ENCODE results near the gene ITCH. TPM values are rescaled to one million over a fixed set of nuclear protein-coding genes. Genes with fewer than 3 reads are reported as not detected.
A peak's percentile ranks its signal among the peaks of the same experiment; 100 is the strongest.

Gene ITCH
- total and polyA plus RNA-seq, 2 experiments from 2014 or later: 22.1 to 61.2 TPM

DNA sequence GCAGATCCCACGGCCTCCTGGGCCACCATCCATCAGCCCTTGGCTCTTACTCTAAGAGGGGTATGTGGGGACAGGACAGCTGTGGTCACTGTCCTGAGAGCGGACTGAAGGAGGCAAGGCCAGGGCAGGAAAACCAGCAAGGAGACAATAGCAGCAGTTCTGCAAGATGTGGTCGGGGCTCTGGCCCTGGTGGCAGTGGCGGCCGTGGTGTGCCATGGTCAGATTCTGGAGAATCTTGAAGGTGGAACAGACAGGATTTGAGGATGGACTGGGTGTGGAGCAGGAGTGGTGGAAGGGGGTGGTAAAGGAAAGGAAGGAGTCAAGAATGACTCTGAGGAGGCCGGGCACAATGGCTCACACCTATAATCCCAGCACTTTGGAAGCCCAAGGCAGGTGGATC is 189.5 kb downstream of the ITCH start:
- Histone ChIP-seq H3K79me2 (no peaks in the 10 kb centered on the region), H3K27ac (no peak overlapping the region), H3K4me2 (no peak overlapping the region), H4K20me1 (ENCODE audit: insufficient read depth, poor library complexity, severe bottlenecking) (no peaks in the 10 kb centered on the region), H3K9me3 (ENCODE audit: low read depth) (no peaks in the 10 kb centered on the region), H3K4me1 (ENCODE audit: insufficient read depth) (peaks cover under 1% of the 10 kb centered on the region), H2AFZ (no peak overlapping the region), H3K36me3 (replicated peaks; ENCODE audit: insufficient read depth, low read depth) (no peaks in the 10 kb centered on the region), H3K9me2 (replicated peaks; ENCODE audit: insufficient read depth) (no peaks in the 10 kb centered on the region), H3K27me3 (no peaks in the 10 kb centered on the region), H3K4me3 (no peak overlapping the region)
- no peak for DNase-seq (ENCODE audit: low spot score)
- 97% methylated on average over 6 of the region's 6 CpGs for WGBS (ENCODE audit: low lambda C conversion rate, missing lambda C conversion rate)
- TF ChIP-seq, protein P1, sequence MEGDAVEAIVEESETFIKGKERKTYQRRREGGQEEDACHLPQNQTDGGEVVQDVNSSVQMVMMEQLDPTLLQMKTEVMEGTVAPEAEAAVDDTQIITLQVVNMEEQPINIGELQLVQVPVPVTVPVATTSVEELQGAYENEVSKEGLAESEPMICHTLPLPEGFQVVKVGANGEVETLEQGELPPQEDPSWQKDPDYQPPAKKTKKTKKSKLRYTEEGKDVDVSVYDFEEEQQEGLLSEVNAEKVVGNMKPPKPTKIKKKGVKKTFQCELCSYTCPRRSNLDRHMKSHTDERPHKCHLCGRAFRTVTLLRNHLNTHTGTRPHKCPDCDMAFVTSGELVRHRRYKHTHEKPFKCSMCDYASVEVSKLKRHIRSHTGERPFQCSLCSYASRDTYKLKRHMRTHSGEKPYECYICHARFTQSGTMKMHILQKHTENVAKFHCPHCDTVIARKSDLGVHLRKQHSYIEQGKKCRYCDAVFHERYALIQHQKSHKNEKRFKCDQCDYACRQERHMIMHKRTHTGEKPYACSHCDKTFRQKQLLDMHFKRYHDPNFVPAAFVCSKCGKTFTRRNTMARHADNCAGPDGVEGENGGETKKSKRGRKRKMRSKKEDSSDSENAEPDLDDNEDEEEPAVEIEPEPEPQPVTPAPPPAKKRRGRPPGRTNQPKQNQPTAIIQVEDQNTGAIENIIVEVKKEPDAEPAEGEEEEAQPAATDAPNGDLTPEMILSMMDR (IDR thresholded peaks at IDR 0.05; ENCODE audit: poor library complexity): no peak
- TF ChIP-seq EZH2phosphoT487 (IDR thresholded peaks at IDR 0.05; ENCODE audit: low read depth, severe bottlenecking, unreplicated experiment): no peak
- no peak for TF ChIP-seq EZH2 (IDR thresholded peaks at IDR 0.05; ENCODE audit: borderline replicate concordance)

DNA sequence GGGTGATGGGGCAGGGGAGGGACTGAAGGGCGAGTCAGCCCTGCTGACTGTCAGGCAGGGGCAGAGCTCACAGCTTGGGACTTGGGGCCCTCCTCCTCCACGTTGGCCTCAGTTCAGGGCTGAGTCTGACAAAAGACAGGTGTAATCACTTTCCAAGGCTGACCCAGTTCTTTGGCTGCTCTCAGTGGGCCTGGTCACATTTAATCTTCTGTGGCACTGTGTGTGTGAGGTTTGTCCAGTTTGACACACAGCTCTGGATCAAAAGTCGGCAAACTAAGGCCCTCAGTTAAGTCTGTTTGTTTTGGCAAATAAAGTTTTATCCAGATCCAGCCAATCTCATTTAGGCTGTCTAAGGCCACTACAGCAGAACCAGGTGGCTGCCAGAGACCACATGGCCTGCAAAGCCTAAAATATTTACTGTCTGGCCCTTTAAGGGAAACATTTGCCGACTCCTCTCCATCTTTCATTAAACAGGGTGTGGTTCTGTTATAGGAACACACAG is 190.3 kb downstream of the ITCH start:
- WGBS (ENCODE audit: low lambda C conversion rate, missing lambda C conversion rate): 61% methylated on average over 4 of the region's 4 CpGs
- Histone ChIP-seq H3K36me3 (replicated peaks; ENCODE audit: insufficient read depth, low read depth) (no peaks in the 10 kb centered on the region), H3K9me2 (replicated peaks; ENCODE audit: insufficient read depth) (no peaks in the 10 kb centered on the region), H3K4me1 (ENCODE audit: insufficient read depth) (peaks cover 6% of the 10 kb centered on the region), H2AFZ (no peak overlapping the region), H3K27ac (peak overlapping the region; percentile 27), H4K20me1 (ENCODE audit: insufficient read depth, poor library complexity, severe bottlenecking) (no peaks in the 10 kb centered on the region), H3K4me2 (no peak overlapping the region), H3K9me3 (ENCODE audit: low read depth) (no peaks in the 10 kb centered on the region), H3K4me3 (no peak overlapping the region), H3K79me2 (no peaks in the 10 kb centered on the region), H3K27me3 (no peaks in the 10 kb centered on the region)
- no peak for DNase-seq (ENCODE audit: low spot score)
- no peak for TF ChIP-seq EZH2 (IDR thresholded peaks at IDR 0.05; ENCODE audit: borderline replicate concordance)
- TF ChIP-seq EZH2phosphoT487 (IDR thresholded peaks at IDR 0.05; ENCODE audit: low read depth, severe bottlenecking, unreplicated experiment): no peak
- TF ChIP-seq, protein P1 (IDR thresholded peaks at IDR 0.05; ENCODE audit: poor library complexity): no peak

DNA sequence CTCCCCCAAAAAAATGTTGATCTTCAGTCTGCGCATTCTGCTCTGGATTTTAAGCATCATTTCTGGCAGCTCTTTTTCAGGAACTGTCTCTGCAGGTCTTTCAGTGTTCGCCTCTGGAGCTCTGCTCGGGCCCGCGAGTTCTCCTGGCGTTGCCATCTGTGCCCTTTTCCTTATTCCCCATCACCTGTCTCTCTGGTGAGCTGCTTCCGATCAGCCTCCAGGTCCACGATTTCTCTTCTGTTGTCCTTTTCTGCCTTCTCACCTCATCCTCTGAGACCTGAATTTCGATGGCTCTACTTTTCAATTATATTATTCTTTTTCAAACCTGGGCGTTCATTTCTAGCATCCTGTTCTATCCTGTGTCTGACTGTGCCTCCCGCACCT is 194.9 kb downstream of the ITCH start:
- no peaks in the 10 kb centered on the region for H3K36me3 ChIP-seq (replicated peaks; ENCODE audit: insufficient read depth, low read depth)
- H3K79me2 ChIP-seq: no peaks in the 10 kb centered on the region
- 56% methylated on average over 11 of the region's 11 CpGs for WGBS (ENCODE audit: low lambda C conversion rate, missing lambda C conversion rate)
- H3K4me1 ChIP-seq (ENCODE audit: insufficient read depth): peaks cover 6% of the 10 kb centered on the region
- no peaks in the 10 kb centered on the region for H3K27me3 ChIP-seq
- TF ChIP-seq EZH2phosphoT487 (IDR thresholded peaks at IDR 0.05; ENCODE audit: low read depth, severe bottlenecking, unreplicated experiment) (no peak), EZH2 (IDR thresholded peaks at IDR 0.05; ENCODE audit: borderline replicate concordance) (no peak)
- TF ChIP-seq, protein P1 (IDR thresholded peaks at IDR 0.05; ENCODE audit: poor library complexity): no peak
- DNase-seq (ENCODE audit: low spot score): no peak
- H3K4me3 ChIP-seq: peak overlapping the region; percentile 83
- no peaks in the 10 kb centered on the region for H4K20me1 ChIP-seq (ENCODE audit: insufficient read depth, poor library complexity, severe bottlenecking)
- H3K4me2 ChIP-seq: peak overlapping the region; percentile 88
- peak overlapping the region; percentile 100 for H2AFZ ChIP-seq
- H3K9me3 ChIP-seq (ENCODE audit: low read depth): no peaks in the 10 kb centered on the region
- H3K27ac ChIP-seq: peak overlapping the region; percentile 75
- no peaks in the 10 kb centered on the region for H3K9me2 ChIP-seq (replicated peaks; ENCODE audit: insufficient read depth)
